ENCODE results near the gene BMPR1B.

The BMPR1B gene

DNA sequence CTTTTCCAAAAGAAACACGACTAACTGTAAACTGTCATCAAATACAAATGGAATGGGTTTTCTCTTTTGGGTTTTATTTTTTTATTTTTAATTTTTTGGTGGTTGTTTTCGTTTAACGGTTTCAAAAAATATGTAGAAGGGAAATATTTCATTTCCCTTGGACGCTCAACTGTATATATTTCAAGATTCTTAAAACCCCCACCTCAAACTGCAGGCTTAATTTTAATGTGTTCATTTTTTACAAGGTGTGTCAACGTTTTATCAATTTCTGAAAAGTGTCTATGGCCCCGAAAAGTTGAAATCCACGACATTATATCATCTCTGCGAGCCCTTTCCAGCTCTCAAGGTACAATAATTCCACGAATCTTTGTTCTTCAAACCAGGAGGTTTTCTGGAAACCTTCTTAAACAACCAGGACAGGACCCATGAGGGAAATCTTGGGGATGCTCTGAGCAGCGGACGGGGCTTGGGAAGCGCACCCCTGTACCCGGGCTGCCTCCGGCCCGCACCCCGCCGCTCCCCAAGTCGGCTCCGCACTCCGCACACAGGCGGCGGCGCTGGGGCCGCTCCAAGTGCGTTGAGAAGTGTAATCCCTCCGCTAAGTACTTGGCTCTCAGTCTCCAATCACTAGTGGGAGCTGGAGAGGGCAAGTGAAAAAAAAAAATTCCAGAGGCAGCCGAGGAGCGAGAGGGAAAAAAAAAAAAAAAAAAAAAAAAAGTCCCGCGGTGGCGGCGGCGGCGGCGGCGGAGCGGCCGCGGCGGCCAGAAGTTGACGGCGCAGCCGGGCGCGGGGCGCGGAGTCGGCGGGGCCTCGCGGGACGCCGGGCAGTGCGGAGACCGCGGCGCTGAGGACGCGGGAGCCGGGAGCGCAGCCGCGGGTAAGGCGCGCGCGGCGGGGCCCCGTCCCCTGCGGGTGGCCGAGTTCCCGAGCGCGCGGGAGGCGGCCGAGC, at the start of gene BMPR1B:
BMPR1B (plus strand) TSS at position 764 of the 949 bp plus-strand sequence. CDS start 346,470 bp downstream, outside the sequence.
- Histone ChIP-seq H3K27ac (ENCODE audit: extremely low read depth, low read depth, low read length) (peak within 1 kb of the TSS; percentile 95), H3K9me3 (ENCODE audit: control insufficient read depth, insufficient read depth, low read depth, low read length) (no peaks in the 10 kb centered on the region), H3K36me3 (ENCODE audit: control insufficient read depth in 2 of 2, insufficient read depth in 1 of 2, low read length in 2 of 2) (no peaks in the 10 kb centered on the region), H3K4me3 (ENCODE audit: low read depth, low read length) (peak within 1 kb of the TSS; percentile 60), H3K4me1 (ENCODE audit: control insufficient read depth, insufficient read depth, low read length) (peaks cover 2% of the 10 kb centered on the region; the same call in 1 of the 2 replicates)
- TF ChIP-seq ZFP41 (tag by site-specific recombination; IDR thresholded peaks at IDR 0.05; ENCODE audit: borderline replicate concordance) (no peak), ZNF366 (tag by site-specific recombination; conservative IDR thresholded peaks at IDR 0.05) (no peak), ZNF610 (tag by site-specific recombination; IDR thresholded peaks at IDR 0.05; ENCODE audit: borderline replicate concordance) (peak; percentile 84; the same call in 1 of the 2 replicates), ZNF76 (tag by site-specific recombination; IDR thresholded peaks at IDR 0.05; ENCODE audit: borderline replicate concordance, low read depth) (no peak), ZNF335 (tag by site-specific recombination; conservative IDR thresholded peaks at IDR 0.05) (peak; percentile 28), ZNF660 (tag by site-specific recombination; IDR thresholded peaks at IDR 0.05) (peak; percentile 41; the same call in 1 of the 2 replicates), ZNF24 (tag by site-specific recombination; IDR thresholded peaks at IDR 0.05) (no peak), ZFP37 (tag by site-specific recombination; IDR thresholded peaks at IDR 0.05) (no peak), REPIN1 (tag by site-specific recombination; IDR thresholded peaks at IDR 0.05; ENCODE audit: low read depth) (no peak), ZBTB20 (tag by site-specific recombination; IDR thresholded peaks at IDR 0.05) (peak; percentile 32; the same call in 1 of the 2 replicates), KLF16 (tag by site-specific recombination; IDR thresholded peaks at IDR 0.05) (no peak), ZNF2 (tag by site-specific recombination; IDR thresholded peaks at IDR 0.05) (no peak), ZXDB (tag by site-specific recombination; IDR thresholded peaks at IDR 0.05) (no peak), ZNF48 (tag by site-specific recombination; IDR thresholded peaks at IDR 0.05) (no peak), ZNF560 (tag by site-specific recombination; IDR thresholded peaks at IDR 0.05; ENCODE audit: borderline replicate concordance) (no peak), ZNF132 (tag by site-specific recombination; IDR thresholded peaks at IDR 0.05; ENCODE audit: borderline replicate concordance) (no peak), BCL11A (tag by site-specific recombination; IDR thresholded peaks at IDR 0.05; ENCODE audit: low read depth) (no peak)
- TF ChIP-seq, protein P1, sequence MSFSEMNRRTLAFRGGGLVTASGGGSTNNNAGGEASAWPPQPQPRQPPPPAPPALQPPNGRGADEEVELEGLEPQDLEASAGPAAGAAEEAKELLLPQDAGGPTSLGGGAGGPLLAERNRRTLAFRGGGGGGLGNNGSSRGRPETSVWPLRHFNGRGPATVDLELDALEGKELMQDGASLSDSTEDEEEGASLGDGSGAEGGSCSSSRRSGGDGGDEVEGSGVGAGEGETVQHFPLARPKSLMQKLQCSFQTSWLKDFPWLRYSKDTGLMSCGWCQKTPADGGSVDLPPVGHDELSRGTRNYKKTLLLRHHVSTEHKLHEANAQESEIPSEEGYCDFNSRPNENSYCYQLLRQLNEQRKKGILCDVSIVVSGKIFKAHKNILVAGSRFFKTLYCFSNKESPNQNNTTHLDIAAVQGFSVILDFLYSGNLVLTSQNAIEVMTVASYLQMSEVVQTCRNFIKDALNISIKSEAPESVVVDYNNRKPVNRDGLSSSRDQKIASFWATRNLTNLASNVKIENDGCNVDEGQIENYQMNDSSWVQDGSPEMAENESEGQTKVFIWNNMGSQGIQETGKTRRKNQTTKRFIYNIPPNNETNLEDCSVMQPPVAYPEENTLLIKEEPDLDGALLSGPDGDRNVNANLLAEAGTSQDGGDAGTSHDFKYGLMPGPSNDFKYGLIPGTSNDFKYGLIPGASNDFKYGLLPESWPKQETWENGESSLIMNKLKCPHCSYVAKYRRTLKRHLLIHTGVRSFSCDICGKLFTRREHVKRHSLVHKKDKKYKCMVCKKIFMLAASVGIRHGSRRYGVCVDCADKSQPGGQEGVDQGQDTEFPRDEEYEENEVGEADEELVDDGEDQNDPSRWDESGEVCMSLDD (tag by site-specific recombination; IDR thresholded peaks at IDR 0.05) = 0 out of 2 replicates have a peak, but pooled peaks have one; percentile 55
- TF ChIP-seq, protein P2, sequence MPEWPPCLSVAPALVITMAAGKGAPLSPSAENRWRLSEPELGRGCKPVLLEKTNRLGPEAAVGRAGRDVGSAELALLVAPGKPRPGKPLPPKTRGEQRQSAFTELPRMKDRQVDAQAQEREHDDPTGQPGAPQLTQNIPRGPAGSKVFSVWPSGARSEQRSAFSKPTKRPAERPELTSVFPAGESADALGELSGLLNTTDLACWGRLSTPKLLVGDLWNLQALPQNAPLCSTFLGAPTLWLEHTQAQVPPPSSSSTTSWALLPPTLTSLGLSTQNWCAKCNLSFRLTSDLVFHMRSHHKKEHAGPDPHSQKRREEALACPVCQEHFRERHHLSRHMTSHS (tag by site-specific recombination; IDR thresholded peaks at IDR 0.05) = no peak
- TF ChIP-seq, protein P3, sequence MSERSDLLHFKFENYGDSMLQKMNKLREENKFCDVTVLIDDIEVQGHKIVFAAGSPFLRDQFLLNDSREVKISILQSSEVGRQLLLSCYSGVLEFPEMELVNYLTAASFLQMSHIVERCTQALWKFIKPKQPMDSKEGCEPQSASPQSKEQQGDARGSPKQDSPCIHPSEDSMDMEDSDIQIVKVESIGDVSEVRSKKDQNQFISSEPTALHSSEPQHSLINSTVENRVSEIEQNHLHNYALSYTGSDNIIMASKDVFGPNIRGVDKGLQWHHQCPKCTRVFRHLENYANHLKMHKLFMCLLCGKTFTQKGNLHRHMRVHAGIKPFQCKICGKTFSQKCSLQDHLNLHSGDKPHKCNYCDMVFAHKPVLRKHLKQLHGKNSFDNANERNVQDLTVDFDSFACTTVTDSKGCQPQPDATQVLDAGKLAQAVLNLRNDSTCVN (tag by site-specific recombination; optimal IDR thresholded peaks at IDR 0.05) = no peak
- TF ChIP-seq, protein P4, sequence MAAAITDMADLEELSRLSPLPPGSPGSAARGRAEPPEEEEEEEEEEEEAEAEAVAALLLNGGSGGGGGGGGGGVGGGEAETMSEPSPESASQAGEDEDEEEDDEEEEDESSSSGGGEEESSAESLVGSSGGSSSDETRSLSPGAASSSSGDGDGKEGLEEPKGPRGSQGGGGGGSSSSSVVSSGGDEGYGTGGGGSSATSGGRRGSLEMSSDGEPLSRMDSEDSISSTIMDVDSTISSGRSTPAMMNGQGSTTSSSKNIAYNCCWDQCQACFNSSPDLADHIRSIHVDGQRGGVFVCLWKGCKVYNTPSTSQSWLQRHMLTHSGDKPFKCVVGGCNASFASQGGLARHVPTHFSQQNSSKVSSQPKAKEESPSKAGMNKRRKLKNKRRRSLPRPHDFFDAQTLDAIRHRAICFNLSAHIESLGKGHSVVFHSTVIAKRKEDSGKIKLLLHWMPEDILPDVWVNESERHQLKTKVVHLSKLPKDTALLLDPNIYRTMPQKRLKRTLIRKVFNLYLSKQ (tag by site-specific recombination; IDR thresholded peaks at IDR 0.05; ENCODE audit: borderline replicate concordance) = no peak
- TF ChIP-seq, protein P5, sequence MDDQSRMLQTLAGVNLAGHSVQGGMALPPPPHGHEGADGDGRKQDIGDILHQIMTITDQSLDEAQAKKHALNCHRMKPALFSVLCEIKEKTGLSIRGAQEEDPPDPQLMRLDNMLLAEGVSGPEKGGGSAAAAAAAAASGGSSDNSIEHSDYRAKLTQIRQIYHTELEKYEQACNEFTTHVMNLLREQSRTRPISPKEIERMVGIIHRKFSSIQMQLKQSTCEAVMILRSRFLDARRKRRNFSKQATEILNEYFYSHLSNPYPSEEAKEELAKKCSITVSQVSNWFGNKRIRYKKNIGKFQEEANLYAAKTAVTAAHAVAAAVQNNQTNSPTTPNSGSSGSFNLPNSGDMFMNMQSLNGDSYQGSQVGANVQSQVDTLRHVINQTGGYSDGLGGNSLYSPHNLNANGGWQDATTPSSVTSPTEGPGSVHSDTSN (CRISPR knock-in tag; IDR thresholded peaks at IDR 0.05) = no peak
- TF ChIP-seq, protein P6, sequence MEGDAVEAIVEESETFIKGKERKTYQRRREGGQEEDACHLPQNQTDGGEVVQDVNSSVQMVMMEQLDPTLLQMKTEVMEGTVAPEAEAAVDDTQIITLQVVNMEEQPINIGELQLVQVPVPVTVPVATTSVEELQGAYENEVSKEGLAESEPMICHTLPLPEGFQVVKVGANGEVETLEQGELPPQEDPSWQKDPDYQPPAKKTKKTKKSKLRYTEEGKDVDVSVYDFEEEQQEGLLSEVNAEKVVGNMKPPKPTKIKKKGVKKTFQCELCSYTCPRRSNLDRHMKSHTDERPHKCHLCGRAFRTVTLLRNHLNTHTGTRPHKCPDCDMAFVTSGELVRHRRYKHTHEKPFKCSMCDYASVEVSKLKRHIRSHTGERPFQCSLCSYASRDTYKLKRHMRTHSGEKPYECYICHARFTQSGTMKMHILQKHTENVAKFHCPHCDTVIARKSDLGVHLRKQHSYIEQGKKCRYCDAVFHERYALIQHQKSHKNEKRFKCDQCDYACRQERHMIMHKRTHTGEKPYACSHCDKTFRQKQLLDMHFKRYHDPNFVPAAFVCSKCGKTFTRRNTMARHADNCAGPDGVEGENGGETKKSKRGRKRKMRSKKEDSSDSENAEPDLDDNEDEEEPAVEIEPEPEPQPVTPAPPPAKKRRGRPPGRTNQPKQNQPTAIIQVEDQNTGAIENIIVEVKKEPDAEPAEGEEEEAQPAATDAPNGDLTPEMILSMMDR (tag by site-specific recombination; IDR thresholded peaks at IDR 0.05) = peak; percentile 43; the same call in 1 of the 2 replicates
- TF ChIP-seq, protein P7, sequence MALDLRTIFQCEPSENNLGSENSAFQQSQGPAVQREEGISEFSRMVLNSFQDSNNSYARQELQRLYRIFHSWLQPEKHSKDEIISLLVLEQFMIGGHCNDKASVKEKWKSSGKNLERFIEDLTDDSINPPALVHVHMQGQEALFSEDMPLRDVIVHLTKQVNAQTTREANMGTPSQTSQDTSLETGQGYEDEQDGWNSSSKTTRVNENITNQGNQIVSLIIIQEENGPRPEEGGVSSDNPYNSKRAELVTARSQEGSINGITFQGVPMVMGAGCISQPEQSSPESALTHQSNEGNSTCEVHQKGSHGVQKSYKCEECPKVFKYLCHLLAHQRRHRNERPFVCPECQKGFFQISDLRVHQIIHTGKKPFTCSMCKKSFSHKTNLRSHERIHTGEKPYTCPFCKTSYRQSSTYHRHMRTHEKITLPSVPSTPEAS (tag by site-specific recombination; IDR thresholded peaks at IDR 0.05) = no peak
- CTCF ChIA-PET = interaction anchor here (1.3 kb wide), 1 partner anchor 9 kb away, joined by 4 read pairs; no protein-coding TSS in a partner anchor
- POLR2A ChIA-PET = interaction anchor here (0.6 kb wide), 1 partner anchor 103 kb away, joined by 3 read pairs; no protein-coding TSS in a partner anchor

All from HEK293 (cell line).